Activated B cell treated with CpG ODN at 0.5 μM for 24 hours (primary cell): ENCODE results near the gene CSNK1D. TPM values are rescaled to one million over a fixed set of nuclear protein-coding genes. Genes with fewer than 3 reads are reported as not detected.
A peak's percentile ranks its signal among the peaks of the same experiment; 100 is the strongest.
"Not testable (repeated sequence)": the region's sequence is repeated elsewhere in the genome, so short reads cannot be mapped to it uniquely, and the experiment has no call there.

Source experiments
- ATAC-seq: fragments of 200-7000 bp; cut with Tn5 transposase; one replicate; pipeline ENCODE4 v1.10.0; 2021; ENCODE audit warnings: low read depth, mild to moderate bottlenecking, moderate library complexity
- CTCF ChIA-PET: fragments of 350-600 bp; sonication (Branson Sonifier 250); formaldehyde crosslinking; loops from one replicate; lab custom pipeline; 2021; ENCODE audit warnings: antibody characterized with exemption; lab: Charles Lee
- POLR2A ChIA-PET: fragments of 350-600 bp; sonication (Branson Sonifier 250); formaldehyde crosslinking; loops from one replicate; lab custom pipeline; 2021; ENCODE audit warnings: antibody characterized with exemption; lab: Charles Lee
- DNase-seq: peaks from one replicate; pipeline ENCODE4 v3.0.0; 2022
- H3K27ac Mint-ChIP-seq: one replicate; pipeline ENCODE4 v1.8.0; 2020; ENCODE audit warnings: mixed read lengths
- H3K27me3 Mint-ChIP-seq: one replicate; pipeline ENCODE4 v1.8.0; 2021; ENCODE audit warnings: mixed read lengths
- H3K36me3 Mint-ChIP-seq: one replicate; pipeline ENCODE4 v1.8.0; 2021; ENCODE audit warnings: low read depth, mixed read lengths
- H3K4me1 Mint-ChIP-seq: one replicate; pipeline ENCODE4 v1.8.0; 2021; ENCODE audit warnings: mixed read lengths
- H3K4me3 Mint-ChIP-seq: one replicate; pipeline ENCODE4 v1.8.0; 2020; ENCODE audit warnings: mild to moderate bottlenecking, mixed read lengths
- H3K9me3 Mint-ChIP-seq: one replicate; pipeline ENCODE4 v1.8.0; 2020; ENCODE audit warnings: mixed read lengths
- intact Hi-C: fragments of 100-400 bp; cut with micrococcal nuclease; formaldehyde crosslinking; loops from one replicate; pipeline ENCODE4 v1.15.1; 2024
- total RNA-seq: library from RNA; stranded (reverse); gene quantifications from 2 replicates; pipeline ENCODE4 v1.2.3, GENCODE V29; 2022
- TF ChIP-seq, protein P1 (sequence below): fragments of 200-600 bp; IDR thresholded peaks from one replicate; pipeline ENCODE4 v1.8.0; 2022; ENCODE audit warnings: antibody characterized with exemption, mild to moderate bottlenecking

Gene CSNK1D
- total RNA-seq, 1 donor from 2014 or later: 170 TPM

DNA sequence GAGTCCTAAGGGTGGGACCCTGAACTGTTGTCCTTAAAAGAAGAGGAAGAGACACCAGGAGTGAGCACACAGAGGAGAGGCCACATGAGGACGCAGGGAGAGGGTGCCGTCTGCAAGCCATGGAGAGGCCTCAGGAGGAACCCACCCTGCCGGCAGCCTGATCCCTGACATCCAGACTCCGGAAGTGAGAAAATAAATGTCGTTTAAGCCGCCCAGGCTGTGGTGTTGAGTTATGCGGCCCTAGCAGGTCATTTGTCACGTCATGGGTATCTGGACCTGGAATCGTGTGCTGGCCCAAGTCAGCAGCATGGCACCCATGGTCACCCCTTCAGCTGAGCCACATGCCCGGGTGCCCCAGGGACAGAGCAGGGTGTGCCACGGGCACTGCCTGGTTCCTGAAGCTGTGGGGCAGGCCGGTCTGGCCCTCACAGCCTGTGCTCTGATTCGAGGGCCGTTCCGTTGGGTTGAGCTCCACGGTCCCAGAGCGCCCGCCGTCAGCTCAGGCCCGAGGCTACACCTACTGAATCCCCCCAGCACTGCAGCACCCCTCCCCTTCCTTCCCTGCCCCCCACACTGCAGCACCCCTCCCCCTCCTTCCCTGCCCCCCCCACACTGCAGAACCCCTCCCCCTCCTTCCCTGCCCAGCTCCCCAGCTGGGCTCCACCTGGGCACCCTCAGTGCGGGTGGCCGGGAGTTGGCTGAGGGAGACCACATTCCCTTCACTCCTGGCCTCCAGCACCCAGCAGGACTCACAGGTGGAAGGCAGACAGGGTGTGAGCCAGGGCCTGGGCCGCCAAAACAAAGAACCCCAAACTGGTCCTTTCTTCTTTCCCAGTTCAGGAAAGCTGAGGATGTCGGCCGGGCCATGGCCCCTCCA, 58.2 kb downstream of the CSNK1D start:
- POLR2A ChIA-PET: interaction anchor here (0.9 to 8.1 kb wide), 6 partner anchors 9 to 83 kb away, joined by 3 to 60 read pairs (median 10); partner anchors contain the start of gene SLC16A3
- Mint-ChIP-seq H3K27me3 (no peaks in the 10 kb centered on the region), H3K27ac (peak overlapping the region; percentile 84), H3K36me3 (no peaks in the 10 kb centered on the region), H3K4me3 (no peak overlapping the region), H3K4me1 (peaks cover 43% of the 10 kb centered on the region), H3K9me3 (no peaks in the 10 kb centered on the region)
- TF ChIP-seq, protein P1, sequence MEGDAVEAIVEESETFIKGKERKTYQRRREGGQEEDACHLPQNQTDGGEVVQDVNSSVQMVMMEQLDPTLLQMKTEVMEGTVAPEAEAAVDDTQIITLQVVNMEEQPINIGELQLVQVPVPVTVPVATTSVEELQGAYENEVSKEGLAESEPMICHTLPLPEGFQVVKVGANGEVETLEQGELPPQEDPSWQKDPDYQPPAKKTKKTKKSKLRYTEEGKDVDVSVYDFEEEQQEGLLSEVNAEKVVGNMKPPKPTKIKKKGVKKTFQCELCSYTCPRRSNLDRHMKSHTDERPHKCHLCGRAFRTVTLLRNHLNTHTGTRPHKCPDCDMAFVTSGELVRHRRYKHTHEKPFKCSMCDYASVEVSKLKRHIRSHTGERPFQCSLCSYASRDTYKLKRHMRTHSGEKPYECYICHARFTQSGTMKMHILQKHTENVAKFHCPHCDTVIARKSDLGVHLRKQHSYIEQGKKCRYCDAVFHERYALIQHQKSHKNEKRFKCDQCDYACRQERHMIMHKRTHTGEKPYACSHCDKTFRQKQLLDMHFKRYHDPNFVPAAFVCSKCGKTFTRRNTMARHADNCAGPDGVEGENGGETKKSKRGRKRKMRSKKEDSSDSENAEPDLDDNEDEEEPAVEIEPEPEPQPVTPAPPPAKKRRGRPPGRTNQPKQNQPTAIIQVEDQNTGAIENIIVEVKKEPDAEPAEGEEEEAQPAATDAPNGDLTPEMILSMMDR: no peak
- intact Hi-C loops: no loop called here
- CTCF ChIA-PET: interaction anchor here (1.6 kb wide), 1 partner anchor 9 kb away, joined by 7 read pairs; no protein-coding TSS in a partner anchor
- DNase-seq (no peak), ATAC-seq (no peak)

DNA sequence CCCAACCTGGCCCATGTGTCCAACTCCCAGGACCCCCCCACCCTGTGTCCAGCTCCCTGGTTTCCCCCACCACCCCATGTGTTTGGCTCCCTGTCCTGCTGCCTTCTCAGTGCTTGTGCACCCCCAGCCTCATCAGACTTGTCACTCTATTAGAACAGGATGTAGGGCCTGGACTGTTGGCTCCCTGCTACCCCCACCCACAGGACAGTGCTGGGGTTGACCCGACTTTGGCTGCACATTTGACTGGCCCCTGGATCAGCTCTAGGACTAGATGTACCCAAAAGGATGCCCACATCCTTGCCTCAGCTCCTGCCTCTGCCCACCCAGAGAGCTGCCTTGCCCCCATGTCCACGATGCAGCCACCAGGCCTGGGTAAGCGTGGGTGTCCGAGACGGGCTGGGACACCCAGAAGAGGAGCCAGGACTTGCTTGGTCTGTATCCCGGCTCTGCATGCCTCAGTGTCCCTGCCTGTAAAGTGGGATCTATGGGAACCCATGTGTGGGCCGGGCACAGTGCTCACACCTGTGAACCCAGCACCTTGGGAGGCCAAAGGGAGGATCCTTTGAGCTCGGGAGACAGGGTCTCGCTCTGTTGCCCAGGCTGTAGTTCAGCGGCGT, 59.4 kb downstream of the CSNK1D start:
- Mint-ChIP-seq H3K36me3 (no peaks in the 10 kb centered on the region), H3K27me3 (no peaks in the 10 kb centered on the region), H3K27ac (peak overlapping the region; percentile 63), H3K4me1 (peaks cover 43% of the 10 kb centered on the region), H3K4me3 (peak overlapping the region; percentile 75), H3K9me3 (no peaks in the 10 kb centered on the region)
- CTCF ChIA-PET: no interaction called here
- TF ChIP-seq, protein P1: no peak
- POLR2A ChIA-PET: interaction anchor here (0.5 to 8.1 kb wide), 8 partner anchors 8 to 382 kb away, joined by 3 to 60 read pairs (median 7); partner anchors contain the start of gene SLC16A3
- intact Hi-C loops: no loop called here
- DNase-seq (no peak), ATAC-seq (no peak)

DNA sequence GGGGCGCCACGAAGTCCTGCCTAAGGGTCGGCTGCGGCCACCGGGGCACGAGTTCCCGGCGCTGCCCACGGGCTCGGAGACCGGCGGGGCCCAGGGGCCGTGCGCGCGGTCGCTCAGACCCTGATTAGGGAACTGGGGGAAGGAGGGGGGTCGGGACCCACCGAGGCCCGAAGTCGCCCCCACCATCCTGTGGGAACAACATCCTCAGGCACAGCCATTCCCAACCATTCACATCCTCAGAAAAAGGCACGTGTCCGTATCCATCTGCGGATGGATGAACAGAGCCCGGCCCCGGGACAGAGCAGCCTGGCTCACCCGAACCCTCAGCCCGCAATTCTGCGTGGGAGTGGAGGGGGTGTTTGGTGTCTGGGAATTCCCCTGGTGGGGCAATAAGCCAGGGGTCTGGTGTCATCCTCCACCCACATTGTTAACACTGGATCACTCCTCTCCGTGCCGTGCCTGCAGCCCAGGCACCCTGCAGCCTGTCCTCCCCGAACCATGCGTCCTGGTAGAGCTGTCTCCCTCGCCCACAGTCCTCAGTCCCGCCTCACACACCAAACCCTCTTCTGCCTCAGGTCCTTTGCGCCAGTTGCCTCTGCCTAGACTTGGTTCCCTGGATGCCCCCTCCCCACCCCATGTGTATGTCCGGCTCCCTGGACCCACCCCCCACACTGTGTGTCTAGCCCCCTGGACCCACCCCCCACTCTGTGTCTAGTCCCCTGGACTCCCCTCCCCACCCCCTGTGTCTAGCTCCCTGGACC, 60.1 kb downstream of the CSNK1D start:
- peaks cover 43% of the 10 kb centered on the region for H3K4me1 Mint-ChIP-seq
- intact Hi-C loops: loop anchor here (2.0 kb wide), 1 partner anchor 79 kb away; no protein-coding TSS in a partner anchor
- no peaks in the 10 kb centered on the region for H3K36me3 Mint-ChIP-seq
- ChIA-PET POLR2A (interaction anchor here (0.5 to 8.1 kb wide), 6 partner anchors 8 to 176 kb away, joined by 3 to 60 read pairs (median 8); partner anchors contain the start of genes DCXR and SLC16A3), CTCF (no interaction called here)
- H3K27me3 Mint-ChIP-seq: no peaks in the 10 kb centered on the region
- DNase-seq (no peak), ATAC-seq (peak; percentile 5)
- H3K27ac Mint-ChIP-seq: peak overlapping the region; percentile 91
- no peaks in the 10 kb centered on the region for H3K9me3 Mint-ChIP-seq
- TF ChIP-seq, protein P1: no peak
- H3K4me3 Mint-ChIP-seq: peak overlapping the region; percentile 84

DNA sequence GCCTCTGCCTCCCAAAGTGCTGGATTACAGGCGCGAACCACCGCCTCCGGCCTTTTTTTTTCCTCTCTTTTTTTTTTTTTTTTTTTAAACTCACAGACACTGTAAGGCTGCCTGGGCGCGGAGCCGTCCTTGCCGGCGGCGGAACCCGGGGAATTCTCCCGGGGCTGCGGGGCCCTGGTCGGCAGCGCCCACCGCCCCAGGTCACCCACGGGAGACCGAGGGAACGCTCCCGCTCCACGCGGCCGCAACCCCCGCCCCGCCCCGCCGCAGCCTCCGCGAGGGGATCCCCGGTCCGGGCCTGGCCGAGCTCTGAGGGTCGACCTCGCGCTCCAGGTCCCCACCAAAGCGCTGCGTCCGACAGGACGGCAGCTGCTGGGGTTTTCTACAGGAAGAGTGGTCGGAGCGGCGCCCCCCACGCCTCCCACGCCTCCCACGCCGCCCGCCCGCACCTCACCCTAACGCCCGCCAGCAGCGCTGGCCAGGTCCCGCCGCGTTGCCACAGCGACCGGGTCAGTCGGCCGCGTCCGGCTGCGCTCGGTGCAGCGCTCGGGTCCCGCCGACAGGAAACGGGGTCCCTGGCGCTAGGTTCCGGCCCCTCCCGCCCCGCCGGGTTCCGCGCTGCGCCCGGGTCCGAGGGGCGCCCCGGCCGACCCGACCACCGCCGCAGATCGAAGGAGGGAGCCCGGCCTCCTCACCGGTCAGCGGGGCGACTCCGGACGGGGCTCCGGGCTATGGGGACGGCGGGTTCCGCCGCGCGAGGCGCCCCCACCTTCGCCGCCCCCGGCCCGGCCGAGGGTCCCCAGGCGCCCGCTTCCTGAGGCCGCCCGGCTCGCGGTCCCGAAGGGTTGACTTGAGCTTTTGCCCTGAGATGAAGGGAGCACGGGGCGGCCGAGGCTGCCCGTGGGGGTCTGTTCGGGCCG, 60.9 kb downstream of the CSNK1D start, which contains the start of gene CCDC57:
TSS of gene CCDC57 (minus strand) at position 512 of the 920 bp plus-strand sequence. CDS start 10,898 bp downstream, outside the sequence.
- Mint-ChIP-seq H3K27me3 (no peaks in the 10 kb centered on the region), H3K4me3 (peak within 1 kb of the TSS; percentile 84), H3K36me3 (peaks cover under 1% of the 10 kb centered on the region), H3K4me1 (peaks cover 43% of the 10 kb centered on the region), H3K27ac (peak within 1 kb of the TSS; percentile 91), H3K9me3 (no peaks in the 10 kb centered on the region)
- peak; percentile 78 for DNase-seq
- ChIA-PET POLR2A (interaction anchor here (0.6 to 8.1 kb wide), 7 partner anchors 17 to 297 kb away, joined by 3 to 60 read pairs (median 4); partner anchors contain the start of genes CSNK1D, DCXR and SLC16A3), CTCF (interaction anchor here (0.9 kb wide), 1 partner anchor 26 kb away, joined by 3 read pairs; no protein-coding TSS in a partner anchor)
- peak; percentile 73 for ATAC-seq
- intact Hi-C loops: loop anchor here (1.0 to 2.0 kb wide), 3 partner anchors 16 to 86 kb away; no protein-coding TSS in a partner anchor
- TF ChIP-seq, protein P1: no peak

DNA sequence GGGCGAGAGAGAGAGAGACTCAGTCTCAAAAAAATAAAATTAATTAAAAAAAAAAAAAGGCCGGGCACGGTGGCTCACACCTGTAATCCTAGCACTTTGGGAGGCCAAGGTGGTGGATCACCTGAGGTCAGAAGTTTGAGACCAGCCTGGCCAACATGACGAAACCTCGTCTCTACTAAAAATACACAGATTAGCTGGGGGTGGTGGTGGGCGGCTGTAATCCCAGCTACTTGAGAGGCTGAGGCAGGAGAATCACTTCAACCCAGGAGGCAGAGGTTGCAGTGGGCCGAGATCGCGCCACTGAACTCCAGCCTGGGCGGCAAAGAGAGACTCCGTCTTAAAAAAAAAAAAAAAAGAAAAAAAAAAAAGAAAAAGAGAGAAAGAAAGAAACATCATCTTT, 62.8 kb downstream of the CSNK1D start:
- H3K9me3 Mint-ChIP-seq, H3K4me3 Mint-ChIP-seq, H3K27me3 Mint-ChIP-seq, H3K27ac Mint-ChIP-seq, CTCF ChIA-PET, ATAC-seq, DNase-seq, intact Hi-C loops, H3K36me3 Mint-ChIP-seq: not testable (repeated sequence)
- POLR2A ChIA-PET: interaction anchor here (0.7 to 4.5 kb wide), 2 partner anchors 88 to 116 kb away, joined by 13 to 28 read pairs; no protein-coding TSS in a partner anchor
- H3K4me1 Mint-ChIP-seq: peaks cover 37% of the 10 kb centered on the region
